Brain microvascular endothelial cell (primary cell): Measurements from ENCODE around the gene PRDX5.

ENCODE experiments used
- DNase-seq: peaks from one replicate; pipeline ENCODE4 v3.0.0-alpha.2; 2020
- H3K27ac ChIP-seq: fragments of 250-450 bp; sonication (Bioruptor Pico); 2 replicates; pipeline ENCODE4 v1.5.1; 2020; ENCODE audit warnings: mild to moderate bottlenecking, moderate library complexity
- H3K27me3 ChIP-seq: fragments of 250-450 bp; sonication (Bioruptor Pico); replicated peaks from 2 replicates; pipeline ENCODE4 v1.5.1; 2020; ENCODE audit warnings: mild to moderate bottlenecking
- H3K36me3 ChIP-seq: fragments of 250-450 bp; sonication (Bioruptor Pico); replicated peaks from 2 replicates; pipeline ENCODE4 v1.5.1; 2020; ENCODE audit warnings: mild to moderate bottlenecking
- H3K4me3 ChIP-seq: 2 replicates; pipeline ENCODE4 v1.5.1; 2011; ENCODE audit warnings: low read depth, mild to moderate bottlenecking, control low read depth, low read length, moderate library complexity
- in situ Hi-C: cut with HindIII; loops from 2 replicates; pipeline ENCODE4 v1.10.0; 2017; ENCODE audit warnings: low sequenced_read_pairs, low pct_ligation_motif_present
- TF ChIP-seq, protein P1 (sequence below): IDR thresholded peaks from 2 replicates; pipeline ENCODE4 v1.5.1; 2011; ENCODE audit warnings: low read depth, mild to moderate bottlenecking, moderate library complexity, low read length, control low read depth, inconsistent platforms; ENCODE audit errors: missing control alignments

PRDX5 gene

DNA sequence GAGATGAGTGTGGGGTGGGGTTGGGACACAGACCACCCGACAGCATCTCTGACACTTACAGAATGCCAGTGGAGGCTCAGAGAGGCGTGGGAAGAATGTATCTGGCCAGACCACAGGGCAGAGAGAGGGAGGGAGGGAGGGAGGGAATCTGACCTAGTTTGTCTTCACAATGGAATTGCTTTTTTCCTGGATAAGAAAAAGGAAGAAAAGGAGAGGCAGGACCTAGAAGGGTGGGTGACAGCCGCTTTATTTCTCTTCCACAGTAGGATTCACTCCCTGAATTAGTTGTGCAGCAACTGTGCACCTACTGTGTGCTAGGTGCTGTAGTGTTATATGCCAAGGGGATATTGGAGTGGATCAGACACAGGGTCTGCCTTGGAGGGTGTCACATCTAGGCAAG lies 23.1 kb upstream of the PRDX5 start:
- in situ Hi-C loops: no loop called here

DNA sequence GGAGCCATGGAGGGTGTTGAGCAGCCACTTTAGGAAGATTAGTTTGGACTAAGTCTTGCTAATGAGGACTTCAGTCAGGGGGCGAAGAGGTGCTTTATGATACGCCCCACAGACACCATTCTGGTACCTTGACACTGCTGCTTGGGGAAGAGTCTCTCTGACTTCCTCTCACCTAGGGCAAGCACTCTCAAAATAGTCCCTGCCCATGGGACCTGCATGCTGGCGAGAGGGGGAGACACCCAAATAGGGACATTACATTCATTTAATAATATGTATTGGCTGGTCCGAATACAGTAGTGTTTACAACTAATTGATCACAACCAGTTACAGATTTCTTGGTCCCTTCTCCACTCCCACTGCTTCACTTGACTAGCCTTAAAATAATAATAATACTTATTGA lies 22.2 kb upstream of the PRDX5 start:
- no peaks in the 10 kb centered on the region for H3K36me3 ChIP-seq
- H3K4me3 ChIP-seq: no peak overlapping the region
- in situ Hi-C loops: no loop called here
- no peak overlapping the region for H3K27ac ChIP-seq
- TF ChIP-seq, protein P1, sequence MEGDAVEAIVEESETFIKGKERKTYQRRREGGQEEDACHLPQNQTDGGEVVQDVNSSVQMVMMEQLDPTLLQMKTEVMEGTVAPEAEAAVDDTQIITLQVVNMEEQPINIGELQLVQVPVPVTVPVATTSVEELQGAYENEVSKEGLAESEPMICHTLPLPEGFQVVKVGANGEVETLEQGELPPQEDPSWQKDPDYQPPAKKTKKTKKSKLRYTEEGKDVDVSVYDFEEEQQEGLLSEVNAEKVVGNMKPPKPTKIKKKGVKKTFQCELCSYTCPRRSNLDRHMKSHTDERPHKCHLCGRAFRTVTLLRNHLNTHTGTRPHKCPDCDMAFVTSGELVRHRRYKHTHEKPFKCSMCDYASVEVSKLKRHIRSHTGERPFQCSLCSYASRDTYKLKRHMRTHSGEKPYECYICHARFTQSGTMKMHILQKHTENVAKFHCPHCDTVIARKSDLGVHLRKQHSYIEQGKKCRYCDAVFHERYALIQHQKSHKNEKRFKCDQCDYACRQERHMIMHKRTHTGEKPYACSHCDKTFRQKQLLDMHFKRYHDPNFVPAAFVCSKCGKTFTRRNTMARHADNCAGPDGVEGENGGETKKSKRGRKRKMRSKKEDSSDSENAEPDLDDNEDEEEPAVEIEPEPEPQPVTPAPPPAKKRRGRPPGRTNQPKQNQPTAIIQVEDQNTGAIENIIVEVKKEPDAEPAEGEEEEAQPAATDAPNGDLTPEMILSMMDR: no peak
- DNase-seq: no peak
- peaks cover 86% of the 10 kb centered on the region for H3K27me3 ChIP-seq

More for the DNA sequence above, 23.1 kb upstream of the PRDX5 start:
- TF ChIP-seq, protein P1: no peak
- Histone ChIP-seq H3K27me3 (peaks cover 79% of the 10 kb centered on the region), H3K27ac (no peak overlapping the region), H3K4me3 (no peak overlapping the region), H3K36me3 (no peaks in the 10 kb centered on the region)
- no peak for DNase-seq

GRCh38 chr11:64296236-64296635 lies 21.7 kb upstream of the PRDX5 start:
- Histone ChIP-seq H3K27ac (no peak overlapping the region), H3K36me3 (no peaks in the 10 kb centered on the region), H3K27me3 (peaks cover 81% of the 10 kb centered on the region), H3K4me3 (no peak overlapping the region)
- in situ Hi-C loops: no loop called here
- DNase-seq: no peak
- TF ChIP-seq, protein P1: no peak

GRCh38 chr11:64296830-64297698 lies 20.9 kb upstream of the PRDX5 start:
- TF ChIP-seq, protein P1: no peak
- no peak for DNase-seq
- in situ Hi-C loops: no loop called here
- H3K27me3 ChIP-seq: peaks cover 73% of the 10 kb centered on the region
- H3K36me3 ChIP-seq: no peaks in the 10 kb centered on the region
- H3K4me3 ChIP-seq: no peak overlapping the region
- no peak overlapping the region for H3K27ac ChIP-seq

GRCh38 chr11:64297699-64298358 lies 20.1 kb upstream of the PRDX5 start:
- Histone ChIP-seq H3K4me3 (no peak overlapping the region), H3K27me3 (peaks cover 65% of the 10 kb centered on the region), H3K27ac (no peak overlapping the region), H3K36me3 (no peaks in the 10 kb centered on the region)
- DNase-seq: no peak
- TF ChIP-seq, protein P1: no peak
- in situ Hi-C loops: no loop called here
